DOHH2 (cell line): ENCODE results near the gene TAF11.

Experiments used
- H3F3A ChIP-seq: fragments of 200-600 bp; sonication (generic), shearing (Covaris generic); 2 replicates; pipeline ENCODE4 v1.6.0; 2016; ENCODE audit warnings: antibody characterized with exemption, mild to moderate bottlenecking; ENCODE audit not compliant: control insufficient read depth, insufficient read depth
- H3K27ac ChIP-seq: fragments of 200-600 bp; sonication (generic); 2 replicates; pipeline ENCODE4 v1.5.1; 2014; ENCODE audit warnings: low read depth, mild to moderate bottlenecking, low read length, moderate library complexity
- H3K27me3 ChIP-seq: fragments of 200-600 bp; sonication (generic); 2 replicates; pipeline ENCODE4 v1.6.1; 2014; ENCODE audit warnings: mild to moderate bottlenecking, low read length, mixed read lengths; ENCODE audit not compliant: control insufficient read depth
- H3K36me3 ChIP-seq: fragments of 200-600 bp; sonication (generic); 2 replicates; pipeline ENCODE4 v1.6.1; 2014; ENCODE audit warnings: mild to moderate bottlenecking, low read length, moderate library complexity, mixed read lengths; ENCODE audit not compliant: control insufficient read depth
- H3K4me1 ChIP-seq: fragments of 200-600 bp; sonication (generic); 2 replicates; pipeline ENCODE4 v1.6.1; 2014; ENCODE audit warnings: mild to moderate bottlenecking, low read length, mixed read lengths; ENCODE audit not compliant: control insufficient read depth
- H3K4me2 ChIP-seq: fragments of 200-600 bp; sonication (generic); 2 replicates; pipeline ENCODE4 v1.6.0; 2014; ENCODE audit warnings: mild to moderate bottlenecking, low read length, moderate library complexity
- H3K4me3 ChIP-seq: fragments of 200-600 bp; sonication (generic); 2 replicates; pipeline ENCODE4 v1.5.1; 2014; ENCODE audit warnings: mild to moderate bottlenecking, low read length, mixed read lengths
- H3K79me2 ChIP-seq: fragments of 200-600 bp; sonication (generic); 2 replicates; pipeline ENCODE4 v1.6.1; 2014; ENCODE audit warnings: mild to moderate bottlenecking, low read length, mixed read lengths; ENCODE audit not compliant: control insufficient read depth
- H3K9me2 ChIP-seq: fragments of 200-600 bp; sonication (generic); replicated peaks from 2 replicates; pipeline ENCODE4 v1.6.1; 2014; ENCODE audit warnings: mild to moderate bottlenecking, low read length, mixed read lengths; ENCODE audit not compliant: control insufficient read depth
- H3K9me3 ChIP-seq: fragments of 200-600 bp; sonication (generic); 2 replicates; pipeline ENCODE4 v1.6.1; 2014; ENCODE audit warnings: antibody characterized with exemption, low read length, mixed read lengths; ENCODE audit not compliant: control insufficient read depth, insufficient read depth
- H4K20me1 ChIP-seq: fragments of 200-600 bp; sonication (generic); 2 replicates; pipeline ENCODE4 v1.6.0; 2014; ENCODE audit warnings: low read depth, mild to moderate bottlenecking, antibody characterized with exemption, low read length, moderate library complexity; ENCODE audit not compliant: control insufficient read depth, insufficient read depth
- CTCF ChIP-seq: fragments of 200-600 bp; sonication (generic); IDR thresholded peaks from one replicate; pipeline ENCODE4 v1.5.1; 2014; ENCODE audit warnings: antibody characterized with exemption, mild to moderate bottlenecking, low read depth, low read length; ENCODE audit not compliant: poor library complexity, severe bottlenecking
- EZH2phosphoT487 ChIP-seq: fragments of 200-600 bp; sonication (generic); IDR thresholded peaks from 2 replicates; pipeline ENCODE4 v1.6.1; 2017; ENCODE audit warnings: borderline replicate concordance, mild to moderate bottlenecking, antibody characterized with exemption, low read length, moderate library complexity, mixed read lengths

Gene TAF11

GRCh38 chr6:34875292-34876213 lies 12.3 kb downstream of the TAF11 start:
- Histone ChIP-seq H3K4me3 (no peak overlapping the region), H3K9me2 (no peaks in the 10 kb centered on the region), H4K20me1 (no peaks in the 10 kb centered on the region), H3K36me3 (peaks cover 95% of the 10 kb centered on the region), H3K9me3 (no peaks in the 10 kb centered on the region), H3K27ac (no peak overlapping the region), H3F3A (0 out of 2 replicates have a peak, but pooled peaks cover 3% of the 10 kb centered on the region), H3K4me1 (no peaks in the 10 kb centered on the region), H3K4me2 (no peak overlapping the region), H3K79me2 (no peaks in the 10 kb centered on the region), H3K27me3 (no peaks in the 10 kb centered on the region)
- TF ChIP-seq EZH2phosphoT487 (no peak), CTCF (no peak)

GRCh38 chr6:34872332-34872731 lies 15.5 kb downstream of the TAF11 start:
- no peak overlapping the region for H3K27ac ChIP-seq
- H3K9me3 ChIP-seq, result no peaks in the 10 kb centered on the region
- H3F3A ChIP-seq, result 0 out of 2 replicates have a peak, but pooled peaks cover 3% of the 10 kb centered on the region
- TF ChIP-seq CTCF (no peak), EZH2phosphoT487 (no peak)
- peaks cover 84% of the 10 kb centered on the region for H3K36me3 ChIP-seq
- no peak overlapping the region for H3K4me2 ChIP-seq
- H4K20me1 ChIP-seq, result no peaks in the 10 kb centered on the region
- H3K27me3 ChIP-seq, result no peaks in the 10 kb centered on the region
- H3K4me3 ChIP-seq, result no peak overlapping the region
- H3K9me2 ChIP-seq, result no peaks in the 10 kb centered on the region
- no peaks in the 10 kb centered on the region for H3K79me2 ChIP-seq
- no peaks in the 10 kb centered on the region for H3K4me1 ChIP-seq

GRCh38 chr6:34871853-34872252 lies 16.0 kb downstream of the TAF11 start:
- no peaks in the 10 kb centered on the region for H3K9me2 ChIP-seq
- no peak overlapping the region for H3K4me3 ChIP-seq
- no peak overlapping the region for H3K4me2 ChIP-seq
- no peaks in the 10 kb centered on the region for H3K79me2 ChIP-seq
- H3K27ac ChIP-seq, result no peak overlapping the region
- no peaks in the 10 kb centered on the region for H4K20me1 ChIP-seq
- no peaks in the 10 kb centered on the region for H3K9me3 ChIP-seq
- no peak for TF ChIP-seq EZH2phosphoT487
- no peaks in the 10 kb centered on the region for H3K27me3 ChIP-seq
- peaks cover 83% of the 10 kb centered on the region for H3K36me3 ChIP-seq
- H3F3A ChIP-seq, result 0 out of 2 replicates have a peak, but pooled peaks cover 3% of the 10 kb centered on the region
- H3K4me1 ChIP-seq, result no peaks in the 10 kb centered on the region

- no peaks in the 10 kb centered on the region for H4K20me1 ChIP-seq
- H3K9me2 ChIP-seq, result no peaks in the 10 kb centered on the region
- no peaks in the 10 kb centered on the region for H3K27me3 ChIP-seq
- H3K4me1 ChIP-seq, result no peaks in the 10 kb centered on the region
- peaks cover 6% of the 10 kb centered on the region; the same call in 1 of the 2 replicates for H3F3A ChIP-seq
- no peaks in the 10 kb centered on the region for H3K9me3 ChIP-seq
- H3K4me2 ChIP-seq, result no peak overlapping the region
- peaks cover 59% of the 10 kb centered on the region for H3K36me3 ChIP-seq
- no peak overlapping the region for H3K27ac ChIP-seq
- no peaks in the 10 kb centered on the region for H3K79me2 ChIP-seq
- no peak overlapping the region for H3K4me3 ChIP-seq
- TF ChIP-seq EZH2phosphoT487 (no peak), CTCF (peak; percentile 9)
Observed at GRCh38 chr6:34867484-34867883, 20.4 kb downstream of the TAF11 start.
